Measurements from ENCODE around the gene TTC7B. TPM values are rescaled to one million over a fixed set of nuclear protein-coding genes. Genes with fewer than 3 reads are reported as not detected.

The TTC7B gene
- total and polyA plus RNA-seq, 2 of the 8 experiments (the other 6 are each of a cell fraction or from before 2014, with no cell fraction given), result 23.7 to 34.0 TPM

DNA sequence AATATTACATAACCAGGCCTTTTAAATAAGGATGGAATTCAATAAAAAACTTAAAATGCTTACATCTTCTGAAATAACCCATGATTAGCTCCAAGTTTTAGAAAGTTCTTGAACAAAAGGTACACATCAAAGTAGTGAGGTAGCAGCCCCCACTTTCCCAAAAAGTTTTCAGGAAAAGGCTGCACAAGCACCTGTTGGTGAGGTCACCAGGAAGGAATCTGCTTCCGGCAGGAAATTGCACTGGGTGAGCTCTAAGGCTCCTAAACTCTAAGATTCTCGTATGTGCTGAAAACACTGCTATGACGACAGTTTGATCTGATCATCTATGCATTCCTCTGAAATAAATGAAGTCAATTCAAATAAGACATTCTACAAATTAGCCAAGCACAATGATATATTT, 34.3 kb upstream of the TTC7B start:
- Histone ChIP-seq H2BK20ac (ENCODE audit: low read length) (no peak overlapping the region), H3K14ac (ENCODE audit: insufficient read length) (no peak overlapping the region), H3K23me2 (ENCODE audit: low read depth, low read length) (no peaks in the 10 kb centered on the region), H4K5ac (ENCODE audit: insufficient read length, low read depth, low read length) (no peak overlapping the region), H2AK5ac (ENCODE audit: low read depth, low read length) (no peak overlapping the region), H3K4ac (replicated peaks; ENCODE audit: insufficient read length, low read depth, low read length) (no peak overlapping the region), H4K91ac (replicated peaks; ENCODE audit: insufficient read length, low read length) (no peak overlapping the region), H2BK120ac (replicated peaks; ENCODE audit: low read depth, low read length) (no peak overlapping the region), H2BK12ac (ENCODE audit: low read depth, low read length) (no peak overlapping the region), H3K36me3 (ENCODE audit: control insufficient read depth in 2 of 4, insufficient read depth in 4 of 4, low read length in 3 of 4) (no peaks in the 10 kb centered on the region; a peak in 1 of 8 replicates), H3K9me3 (ENCODE audit: insufficient read depth in 2 of 2, low read depth in 1 of 2, low read length in 1 of 2) (no peaks in the 10 kb centered on the region), H3K4me3 (ENCODE audit: extremely low read depth in 1 of 4, insufficient read depth in 2 of 4, low read depth in 3 of 4, low read length in 4 of 4) (no peak overlapping the region), H2BK5ac (ENCODE audit: low read depth, low read length) (no peak overlapping the region), H3K4me2 (ENCODE audit: insufficient read depth in 1 of 2, low read depth in 2 of 2, low read length in 2 of 2) (no peak overlapping the region), H2AFZ (ENCODE audit: low read length) (no peak overlapping the region), H3K27me3 (replicated peaks in 1 of 4; ENCODE audit: control insufficient read depth in 3 of 4, extremely low read depth in 1 of 4, insufficient read depth in 3 of 4, low read length in 3 of 4) (no peaks in the 10 kb centered on the region), H3K9ac (replicated peaks in 1 of 4; ENCODE audit: extremely low read depth in 1 of 4, low read depth in 3 of 4, low read length in 3 of 4) (no peak overlapping the region), H3K18ac (ENCODE audit: extremely low read depth, low read length) (no peak overlapping the region), H3K56ac (replicated peaks; ENCODE audit: insufficient read length, low read depth, low read length) (no peak overlapping the region), H3K27ac (ENCODE audit: low read depth, low read length) (no peak overlapping the region), H3K79me1 (ENCODE audit: low read depth, low read length) (no peaks in the 10 kb centered on the region), H2BK15ac (ENCODE audit: low read length) (no peak overlapping the region), H3K79me2 (ENCODE audit: control insufficient read depth in 1 of 2, insufficient read depth in 2 of 2, low read length in 2 of 2) (no peaks in the 10 kb centered on the region), H3K4me1 (replicated peaks in 1 of 4; ENCODE audit: control insufficient read depth in 3 of 4, insufficient read depth in 4 of 4, low read length in 3 of 4) (peaks cover 0 to 2% (median 0%) of the 10 kb centered on the region in 4 experiments; a peak in 1 of 7 replicates), H4K8ac (ENCODE audit: extremely low read depth, insufficient read depth, low read length) (no peak overlapping the region), H4K20me1 (replicated peaks in 1 of 2; ENCODE audit: control insufficient read depth in 1 of 2, insufficient read depth in 2 of 2, low read length in 2 of 2) (no peaks in the 10 kb centered on the region), H3K23ac (ENCODE audit: insufficient read length) (no peak overlapping the region)
- peak; percentile 55 for FAIRE-seq
- 0 out of 2 replicates have a peak, but pooled peaks have one; percentile 9 for TF ChIP-seq TEAD4 (IDR thresholded peaks at IDR 0.05; ENCODE audit: low read depth, low read length)
- peak; percentile 88; the same call in 1 of the 2 replicates for TF ChIP-seq JUND (IDR thresholded peaks at IDR 0.05; ENCODE audit: low read length)
- no peak for TF ChIP-seq BACH1 (IDR thresholded peaks at IDR 0.05; ENCODE audit: low read length)
- no peak for TF ChIP-seq SIX5 (IDR thresholded peaks at IDR 0.05; ENCODE audit: low read depth, low read length)
- no peak for TF ChIP-seq KDM5A (IDR thresholded peaks at IDR 0.05; ENCODE audit: low read length)
- TF ChIP-seq TCF12 (IDR thresholded peaks at IDR 0.05; ENCODE audit: low read depth, low read length), result peak; percentile 48; the same call in 1 of the 2 replicates
- TF ChIP-seq, protein P1, sequence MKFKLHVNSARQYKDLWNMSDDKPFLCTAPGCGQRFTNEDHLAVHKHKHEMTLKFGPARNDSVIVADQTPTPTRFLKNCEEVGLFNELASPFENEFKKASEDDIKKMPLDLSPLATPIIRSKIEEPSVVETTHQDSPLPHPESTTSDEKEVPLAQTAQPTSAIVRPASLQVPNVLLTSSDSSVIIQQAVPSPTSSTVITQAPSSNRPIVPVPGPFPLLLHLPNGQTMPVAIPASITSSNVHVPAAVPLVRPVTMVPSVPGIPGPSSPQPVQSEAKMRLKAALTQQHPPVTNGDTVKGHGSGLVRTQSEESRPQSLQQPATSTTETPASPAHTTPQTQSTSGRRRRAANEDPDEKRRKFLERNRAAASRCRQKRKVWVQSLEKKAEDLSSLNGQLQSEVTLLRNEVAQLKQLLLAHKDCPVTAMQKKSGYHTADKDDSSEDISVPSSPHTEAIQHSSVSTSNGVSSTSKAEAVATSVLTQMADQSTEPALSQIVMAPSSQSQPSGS (IDR thresholded peaks at IDR 0.05; ENCODE audit: low read length), result peak; percentile 38; the same call in 1 of the 2 replicates
- TF ChIP-seq POLR2AphosphoS5 (IDR thresholded peaks at IDR 0.05; ENCODE audit: low read depth, low read length), result no peak
- DNase-seq (ENCODE audit: low read depth in 1 of 2, low spot score in 2 of 2), result peak; percentile 45 to 53
- CTCF ChIA-PET (ENCODE audit: partially characterized antibody), result interaction anchor here (2.5 kb wide), 1 partner anchor 93 kb away, joined by 7 read pairs; no protein-coding TSS in a partner anchor
- POLR2A ChIA-PET (ENCODE audit: partially characterized antibody), result interaction anchor here (1.1 kb wide), 1 partner anchor 10 kb away, joined by 3 read pairs; no protein-coding TSS in a partner anchor
- WGBS, 2 experiments (ENCODE audit: extremely low coverage in 1 of 2, insufficient coverage in 1 of 2, insufficient read length in 1 of 2, insufficient replicate concordance in 2 of 2, low coverage in 1 of 2, low lambda C conversion rate in 2 of 2, missing lambda C conversion rate in 1 of 2), result 59% methylated on average over 3 of the region's 3 CpGs; no CpG with 5 or more reads in 1 of the 2 experiments
